ENCODE results near the gene DYNC1LI2.

DYNC1LI2 gene

GRCh38 chr16:66705790-66706505 lies 45.5 kb downstream of the DYNC1LI2 start:
- no peaks in the 10 kb centered on the region for H3K36me3 ChIP-seq (ENCODE audit: control insufficient read depth, insufficient read depth, low read length)
- no peaks in the 10 kb centered on the region for H3K79me2 ChIP-seq
- H3K4me3 ChIP-seq (ENCODE audit: low read depth, low read length), result no peak overlapping the region
- no peak overlapping the region for H3K9ac ChIP-seq
- H3K4me1 ChIP-seq, result no peaks in the 10 kb centered on the region
- peak overlapping the region; percentile 26 for H3K4me2 ChIP-seq (ENCODE audit: low read length)
- H3K27me3 ChIP-seq (ENCODE audit: control insufficient read depth, insufficient read depth, low read length), result no peaks in the 10 kb centered on the region
- no peak overlapping the region for H2AFZ ChIP-seq
- no peaks in the 10 kb centered on the region for H3K9me3 ChIP-seq (ENCODE audit: control insufficient read depth, low read length)
- no peak for TF ChIP-seq CTCF (IDR thresholded peaks at IDR 0.05)
- H3K27ac ChIP-seq, result peak overlapping the region; percentile 29

- no peaks in the 10 kb centered on the region for H3K79me2 ChIP-seq
- H3K4me1 ChIP-seq, result no peaks in the 10 kb centered on the region
- H3K27ac ChIP-seq, result no peak overlapping the region
- H3K27me3 ChIP-seq (ENCODE audit: control insufficient read depth, insufficient read depth, low read length), result no peaks in the 10 kb centered on the region
- no peak overlapping the region for H3K9ac ChIP-seq
- H3K4me3 ChIP-seq (ENCODE audit: low read depth, low read length), result no peak overlapping the region
- TF ChIP-seq CTCF (IDR thresholded peaks at IDR 0.05), result no peak
- peak overlapping the region; percentile 24 for H3K4me2 ChIP-seq (ENCODE audit: low read length)
- H2AFZ ChIP-seq, result no peak overlapping the region
- H3K9me3 ChIP-seq (ENCODE audit: control insufficient read depth, low read length), result no peaks in the 10 kb centered on the region
- H3K36me3 ChIP-seq (ENCODE audit: control insufficient read depth, insufficient read depth, low read length), result no peaks in the 10 kb centered on the region
Observed at GRCh38 chr16:66703406-66704215, 47.8 kb downstream of the DYNC1LI2 start.

- H3K36me3 ChIP-seq (ENCODE audit: control insufficient read depth, insufficient read depth, low read length), result no peaks in the 10 kb centered on the region
- no peak overlapping the region for H3K4me2 ChIP-seq (ENCODE audit: low read length)
- no peak for TF ChIP-seq CTCF (IDR thresholded peaks at IDR 0.05)
- H3K9ac ChIP-seq, result no peak overlapping the region
- H3K4me3 ChIP-seq (ENCODE audit: low read depth, low read length), result no peak overlapping the region
- no peak overlapping the region for H3K27ac ChIP-seq
- no peaks in the 10 kb centered on the region for H3K79me2 ChIP-seq
- H3K27me3 ChIP-seq (ENCODE audit: control insufficient read depth, insufficient read depth, low read length), result no peaks in the 10 kb centered on the region
- peaks cover 2% of the 10 kb centered on the region for H3K4me1 ChIP-seq
- no peak overlapping the region for H2AFZ ChIP-seq
- no peaks in the 10 kb centered on the region for H3K9me3 ChIP-seq (ENCODE audit: control insufficient read depth, low read length)
Observed at GRCh38 chr16:66701516-66701915, 49.9 kb downstream of the DYNC1LI2 start.

GRCh38 chr16:66701026-66701425 lies 50.4 kb downstream of the DYNC1LI2 start:
- H3K4me3 ChIP-seq (ENCODE audit: low read depth, low read length), result no peak overlapping the region
- H3K9ac ChIP-seq, result no peak overlapping the region
- no peak overlapping the region for H3K4me2 ChIP-seq (ENCODE audit: low read length)
- H3K9me3 ChIP-seq (ENCODE audit: control insufficient read depth, low read length), result no peaks in the 10 kb centered on the region
- no peaks in the 10 kb centered on the region for H3K36me3 ChIP-seq (ENCODE audit: control insufficient read depth, insufficient read depth, low read length)
- H3K79me2 ChIP-seq, result peaks cover under 1% of the 10 kb centered on the region
- H3K27ac ChIP-seq, result no peak overlapping the region
- H3K27me3 ChIP-seq (ENCODE audit: control insufficient read depth, insufficient read depth, low read length), result no peaks in the 10 kb centered on the region
- TF ChIP-seq CTCF (IDR thresholded peaks at IDR 0.05), result no peak
- H3K4me1 ChIP-seq, result peaks cover 2% of the 10 kb centered on the region
- no peak overlapping the region for H2AFZ ChIP-seq

Data from parathyroid adenoma (tissue), 2 donors.